Astrocyte of the spinal cord (primary cell): Measurements from ENCODE around the gene MSANTD1.

Experiments used
- DNase-seq: peaks from one replicate; pipeline ENCODE4 v3.0.0; 2011; ENCODE audit warnings: low read depth, low spot score
- H3K4me3 ChIP-seq: 2 replicates; pipeline ENCODE4 v1.5.1; 2011; ENCODE audit warnings: low read depth, mild to moderate bottlenecking, low read length, moderate library complexity
- in situ Hi-C: cut with HindIII; loops from 2 replicates; pipeline ENCODE4 v1.10.0; 2017; ENCODE audit warnings: low sequenced_read_pairs
- TF ChIP-seq, protein P1 (sequence below): IDR thresholded peaks from 2 replicates; pipeline ENCODE4 v1.5.1; 2012; ENCODE audit warnings: low read depth, mild to moderate bottlenecking, low read length, inconsistent platforms

Gene MSANTD1

DNA sequence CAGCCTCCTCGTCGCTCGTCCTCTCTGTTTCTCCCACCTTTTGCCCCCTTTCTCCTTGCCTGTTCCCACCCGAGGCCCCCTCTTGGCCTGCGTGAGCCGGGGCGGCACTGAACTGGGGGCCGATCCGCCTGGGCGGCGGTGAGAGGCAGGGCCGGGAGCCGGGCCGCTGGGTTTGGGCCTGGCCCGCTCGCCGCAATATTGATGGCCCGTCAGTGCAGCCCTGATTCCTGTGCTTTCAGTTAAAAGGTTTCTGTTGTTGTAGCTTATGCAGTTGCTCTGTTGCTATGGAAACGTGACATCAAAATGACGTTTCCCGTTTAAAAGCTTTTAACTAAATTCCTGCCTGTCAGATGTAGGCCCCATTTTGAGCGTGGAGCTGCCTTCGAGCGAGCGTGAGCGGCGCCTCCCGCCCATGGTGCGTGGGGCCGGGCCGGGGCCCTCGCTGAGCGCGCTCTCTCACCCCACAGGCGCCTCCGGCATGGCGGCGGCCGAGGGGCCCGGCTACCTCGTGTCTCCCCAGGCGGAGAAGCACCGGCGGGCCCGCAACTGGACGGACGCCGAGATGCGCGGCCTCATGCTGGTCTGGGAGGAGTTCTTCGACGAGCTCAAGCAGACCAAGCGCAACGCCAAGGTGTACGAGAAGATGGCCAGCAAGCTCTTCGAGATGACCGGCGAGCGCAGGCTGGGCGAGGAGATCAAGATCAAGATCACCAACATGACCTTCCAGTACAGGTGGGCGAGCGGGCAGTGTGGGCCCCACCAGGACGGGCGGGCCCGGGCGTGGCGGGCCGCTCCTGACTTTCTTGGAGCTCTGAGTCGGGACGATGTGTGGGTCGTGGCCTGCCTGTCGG lies at the start of gene MSANTD1:
Gene MSANTD1, plus strand, starts transcription at position 349 of the 851 bp plus-strand sequence. Its CDS starts 64 bp downstream, at position 413.
- no peak within 1 kb of the TSS for H3K4me3 ChIP-seq

DNA sequence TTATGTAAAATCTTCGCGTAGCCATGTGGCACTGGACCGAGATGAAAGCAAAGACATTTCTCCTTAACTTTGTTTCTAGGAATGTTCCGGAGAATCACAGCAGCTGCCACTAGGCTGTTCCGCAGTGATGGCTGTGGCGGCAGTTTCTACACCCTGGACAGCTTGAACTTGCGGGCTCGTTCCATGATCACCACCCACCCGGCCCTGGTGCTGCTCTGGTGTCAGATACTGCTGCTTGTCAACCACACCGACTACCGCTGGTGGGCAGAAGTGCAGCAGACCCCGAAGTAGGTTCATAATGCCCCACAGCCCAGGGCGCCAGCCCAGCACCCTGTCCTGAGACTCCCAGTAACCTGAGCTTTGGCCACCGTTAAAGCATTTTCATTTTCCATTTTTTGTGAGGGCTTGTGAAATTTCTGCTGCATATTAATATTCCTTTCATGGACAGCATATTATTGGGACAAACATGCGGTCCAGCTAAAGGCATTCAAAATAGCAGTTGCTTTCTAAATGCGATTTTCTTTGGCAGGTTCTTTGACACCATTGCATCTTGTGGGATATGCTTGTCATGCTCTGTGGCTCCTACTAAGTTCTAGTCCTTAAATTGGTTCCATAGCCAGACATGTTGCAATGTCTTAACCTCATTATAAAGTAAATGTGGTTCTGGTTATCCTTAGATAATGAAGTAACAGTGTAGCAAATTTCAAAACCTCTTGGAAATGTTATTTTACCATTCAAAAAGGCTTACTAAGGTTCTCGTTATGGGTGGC lies 49.1 kb upstream of the MSANTD1 start:
- H3K4me3 ChIP-seq: no peak overlapping the region
- DNase-seq: no peak
- TF ChIP-seq, protein P1, sequence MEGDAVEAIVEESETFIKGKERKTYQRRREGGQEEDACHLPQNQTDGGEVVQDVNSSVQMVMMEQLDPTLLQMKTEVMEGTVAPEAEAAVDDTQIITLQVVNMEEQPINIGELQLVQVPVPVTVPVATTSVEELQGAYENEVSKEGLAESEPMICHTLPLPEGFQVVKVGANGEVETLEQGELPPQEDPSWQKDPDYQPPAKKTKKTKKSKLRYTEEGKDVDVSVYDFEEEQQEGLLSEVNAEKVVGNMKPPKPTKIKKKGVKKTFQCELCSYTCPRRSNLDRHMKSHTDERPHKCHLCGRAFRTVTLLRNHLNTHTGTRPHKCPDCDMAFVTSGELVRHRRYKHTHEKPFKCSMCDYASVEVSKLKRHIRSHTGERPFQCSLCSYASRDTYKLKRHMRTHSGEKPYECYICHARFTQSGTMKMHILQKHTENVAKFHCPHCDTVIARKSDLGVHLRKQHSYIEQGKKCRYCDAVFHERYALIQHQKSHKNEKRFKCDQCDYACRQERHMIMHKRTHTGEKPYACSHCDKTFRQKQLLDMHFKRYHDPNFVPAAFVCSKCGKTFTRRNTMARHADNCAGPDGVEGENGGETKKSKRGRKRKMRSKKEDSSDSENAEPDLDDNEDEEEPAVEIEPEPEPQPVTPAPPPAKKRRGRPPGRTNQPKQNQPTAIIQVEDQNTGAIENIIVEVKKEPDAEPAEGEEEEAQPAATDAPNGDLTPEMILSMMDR: no peak
- in situ Hi-C loops: no loop called here

More for the DNA sequence above, at the start of gene MSANTD1:
- TF ChIP-seq, protein P1: no peak
- in situ Hi-C loops: no loop called here
- peak; percentile 47 for DNase-seq

DNA sequence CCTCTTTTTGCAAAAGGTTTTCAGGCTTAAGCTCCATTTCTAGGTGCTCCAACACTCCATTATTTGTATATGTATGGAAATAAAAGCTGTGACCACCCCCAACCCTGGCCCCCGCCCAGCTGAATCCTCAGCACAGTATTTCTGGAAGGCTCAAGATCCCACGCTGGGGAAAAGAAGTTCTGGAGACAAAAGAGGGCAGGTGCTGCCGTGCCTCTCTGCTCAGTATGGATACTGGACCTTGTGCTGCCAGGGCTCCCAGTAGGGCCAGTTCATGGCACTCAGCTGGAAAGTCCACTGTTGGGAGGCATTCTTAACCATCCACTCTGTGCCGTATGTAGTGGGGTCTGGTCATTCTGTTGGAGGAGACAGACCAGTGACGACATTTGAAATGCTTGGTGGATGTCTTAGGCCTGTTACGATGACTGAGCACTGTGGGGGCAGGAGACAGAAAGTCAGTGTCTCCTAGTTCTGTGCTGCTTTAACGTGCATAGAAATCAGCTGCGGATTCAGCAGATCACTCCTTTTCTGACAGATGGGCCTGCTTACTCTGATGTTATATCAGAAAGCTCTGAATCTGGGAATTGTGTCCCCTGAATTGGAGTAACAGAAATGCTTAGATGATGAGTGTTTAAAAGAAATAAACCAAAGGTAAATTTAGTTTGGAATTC lies 48.4 kb upstream of the MSANTD1 start:
- no peak for DNase-seq
- TF ChIP-seq, protein P1: no peak
- H3K4me3 ChIP-seq: no peak overlapping the region
- in situ Hi-C loops: no loop called here

- peak; percentile 33 for DNase-seq
- no peak overlapping the region for H3K4me3 ChIP-seq
- TF ChIP-seq, protein P1: no peak
- in situ Hi-C loops: no loop called here
Measured at GRCh38 chr4:3201718-3202702, 46.9 kb upstream of the MSANTD1 start.

- no peak for DNase-seq
- in situ Hi-C loops: no loop called here
- no peak overlapping the region for H3K4me3 ChIP-seq
- TF ChIP-seq, protein P1: no peak
Measured at GRCh38 chr4:3202836-3203820, 45.8 kb upstream of the MSANTD1 start.
